ENCODE results near the gene PTPMT1. TPM values are rescaled to one million over a fixed set of nuclear protein-coding genes. Genes with fewer than 3 reads are reported as not detected.

The PTPMT1 gene
- total and polyA plus RNA-seq, 4 experiments from 2014 or later = 21.5 to 109 (median 45.1) TPM

DNA sequence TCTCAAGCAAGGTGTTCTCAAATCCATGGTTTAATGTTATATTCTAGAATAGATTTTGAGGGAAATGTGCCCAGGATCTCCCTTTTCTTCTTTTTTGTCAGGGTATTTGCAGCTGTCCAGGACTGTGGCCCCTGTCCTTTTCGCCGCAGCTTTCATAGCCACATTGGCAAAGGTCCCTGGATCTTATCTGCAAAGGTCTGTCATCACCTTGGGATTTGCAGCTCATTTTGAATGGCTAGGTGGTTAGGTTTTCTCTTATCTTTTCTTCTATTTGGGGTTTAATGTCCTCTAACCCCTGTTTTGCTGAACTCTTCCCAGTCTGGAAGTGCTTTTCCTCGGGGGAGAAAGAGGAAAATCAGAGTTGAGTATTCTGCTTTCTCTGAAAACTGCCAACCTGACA is 40.5 kb downstream of the PTPMT1 start:
- H3K36me3 ChIP-seq (ENCODE audit: insufficient read depth, low read length) = no peaks in the 10 kb centered on the region
- DNase-seq = no peak
- ChIA-PET CTCF (ENCODE audit: partially characterized antibody) (interaction anchor here (1.4 kb wide), 1 partner anchor 11 kb away, joined by 4 read pairs; no protein-coding TSS in a partner anchor), POLR2A (ENCODE audit: partially characterized antibody) (no interaction called here)
- no peaks in the 10 kb centered on the region for H3K4me1 ChIP-seq (ENCODE audit: insufficient read depth, low read length)
- H3K27ac ChIP-seq (ENCODE audit: low read depth, low read length) = no peak overlapping the region
- intact Hi-C loops (cut with micrococcal nuclease) = no loop called here
- H3K36me3 Mint-ChIP-seq = peaks cover 3 to 6% of the 10 kb centered on the region in 2 donors
- H3K9me3 Mint-ChIP-seq = peaks cover 0 to 2% (median 0%) of the 10 kb centered on the region in 8 donors
- no peak overlapping the region for H3K4me3 Mint-ChIP-seq
- no peaks in the 10 kb centered on the region for H3K27me3 Mint-ChIP-seq
- no peak overlapping the region for H3K27ac Mint-ChIP-seq
- no peaks in the 10 kb centered on the region for H3K27me3 ChIP-seq (ENCODE audit: insufficient read depth, low read length)
- H3K4me1 Mint-ChIP-seq = peaks cover 0 to 1% (median 0%) of the 10 kb centered on the region in 4 donors
- H3K4me3 ChIP-seq (ENCODE audit: low read length in 2 of 2) = no peak overlapping the region
- H3K9me3 ChIP-seq (ENCODE audit: control insufficient read depth in 1 of 2, low read length in 2 of 2) = no peaks in the 10 kb centered on the region

DNA sequence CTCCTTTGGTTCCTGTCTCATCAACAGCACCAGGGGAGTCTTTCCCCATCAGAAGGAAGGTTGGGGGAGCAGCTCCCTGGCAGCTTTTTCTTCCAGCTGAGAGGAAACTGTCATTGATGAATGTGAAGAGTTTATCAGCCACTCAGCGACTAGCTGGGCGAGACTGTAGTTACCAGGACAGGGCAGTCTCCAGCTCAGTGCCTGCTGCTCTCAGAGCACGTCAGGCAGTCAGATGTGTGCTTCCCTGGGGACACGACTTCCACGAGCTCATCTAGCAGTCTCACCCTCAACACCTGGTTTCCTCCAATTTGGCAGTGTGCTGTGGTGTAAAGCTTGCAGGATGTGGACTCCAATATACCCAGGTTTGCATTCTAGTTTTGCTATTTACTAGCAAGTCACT is 41.3 kb downstream of the PTPMT1 start:
- Mint-ChIP-seq H3K4me1 (peaks cover 0 to 1% (median 0%) of the 10 kb centered on the region in 4 donors), H3K9me3 (no peaks in the 10 kb centered on the region), H3K27ac (peak overlapping the region in 1 of 7 donors; percentile 48), H3K27me3 (no peaks in the 10 kb centered on the region), H3K36me3 (peaks cover 6% of the 10 kb centered on the region in 2 donors), H3K4me3 (no peak overlapping the region)
- Histone ChIP-seq H3K4me3 (ENCODE audit: low read length in 2 of 2) (no peak overlapping the region), H3K27me3 (ENCODE audit: insufficient read depth, low read length) (no peaks in the 10 kb centered on the region), H3K36me3 (ENCODE audit: insufficient read depth, low read length) (no peaks in the 10 kb centered on the region), H3K4me1 (ENCODE audit: insufficient read depth, low read length) (no peaks in the 10 kb centered on the region), H3K27ac (ENCODE audit: low read depth, low read length) (no peak overlapping the region), H3K9me3 (ENCODE audit: control insufficient read depth in 1 of 2, low read length in 2 of 2) (no peaks in the 10 kb centered on the region)
- POLR2A ChIA-PET (ENCODE audit: partially characterized antibody) = no interaction called here
- CTCF ChIA-PET (ENCODE audit: partially characterized antibody) = interaction anchor here (1.4 kb wide), 1 partner anchor 10 kb away, joined by 4 read pairs; no protein-coding TSS in a partner anchor
- intact Hi-C loops (cut with micrococcal nuclease) = no loop called here
- DNase-seq = no peak

DNA sequence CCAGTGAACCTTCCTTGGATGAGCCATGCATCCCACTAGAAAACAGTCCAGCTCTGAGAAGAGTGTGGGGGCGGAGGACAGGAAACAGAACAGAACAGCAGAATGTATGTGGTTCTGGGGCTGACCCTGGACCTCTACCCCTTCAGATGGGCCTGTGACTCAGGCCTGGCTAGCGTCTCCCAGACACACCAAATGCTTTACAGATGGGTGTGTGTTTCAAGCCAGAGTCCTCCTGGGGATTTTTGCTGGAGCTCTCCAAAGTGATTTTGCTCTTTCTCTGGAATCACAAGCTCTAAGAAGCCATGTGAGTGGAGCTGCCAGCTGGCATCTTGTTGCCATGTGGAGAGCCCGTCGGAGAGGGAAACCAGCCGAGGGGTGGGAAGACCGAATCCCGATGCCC is 42.0 kb downstream of the PTPMT1 start:
- Histone ChIP-seq H3K9me3 (ENCODE audit: control insufficient read depth in 1 of 2, low read length in 2 of 2) (no peaks in the 10 kb centered on the region), H3K27ac (ENCODE audit: low read depth, low read length) (no peak overlapping the region), H3K4me1 (ENCODE audit: insufficient read depth, low read length) (no peaks in the 10 kb centered on the region), H3K36me3 (ENCODE audit: insufficient read depth, low read length) (no peaks in the 10 kb centered on the region), H3K27me3 (ENCODE audit: insufficient read depth, low read length) (no peaks in the 10 kb centered on the region), H3K4me3 (ENCODE audit: low read length in 2 of 2) (no peak overlapping the region)
- DNase-seq = no peak
- POLR2A ChIA-PET (ENCODE audit: partially characterized antibody) = no interaction called here
- Mint-ChIP-seq H3K27me3 (no peaks in the 10 kb centered on the region), H3K4me1 (peaks cover 0 to 1% (median 0%) of the 10 kb centered on the region in 4 donors), H3K27ac (no peak overlapping the region), H3K9me3 (no peaks in the 10 kb centered on the region), H3K36me3 (peaks cover 6% of the 10 kb centered on the region in 2 donors), H3K4me3 (no peak overlapping the region)
- CTCF ChIA-PET (ENCODE audit: partially characterized antibody) = no interaction called here
- intact Hi-C loops (cut with micrococcal nuclease) = no loop called here

DNA sequence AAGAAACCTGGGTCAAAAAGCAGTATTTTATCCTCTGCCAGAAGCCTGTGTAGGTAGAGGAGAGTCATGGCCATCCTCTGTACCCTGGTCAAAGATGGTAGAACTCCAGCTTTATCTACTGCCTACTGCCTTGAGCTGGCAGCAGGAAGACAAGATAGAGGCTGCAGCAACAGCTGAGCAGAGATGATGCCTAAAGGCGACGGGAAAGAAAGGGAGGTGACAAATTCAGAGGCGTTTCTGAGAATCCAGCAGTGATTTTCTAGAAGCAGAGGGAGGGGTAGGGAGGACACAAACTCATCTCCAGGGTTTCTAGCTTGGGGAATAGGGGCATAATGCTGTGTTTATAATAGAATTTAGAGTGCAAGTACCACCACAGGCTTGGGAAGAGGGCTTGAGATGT is 44.3 kb downstream of the PTPMT1 start:
- H3K27ac ChIP-seq (ENCODE audit: low read depth, low read length) = no peak overlapping the region
- H3K4me3 ChIP-seq (ENCODE audit: low read length in 2 of 2) = no peak overlapping the region
- H3K27me3 ChIP-seq (ENCODE audit: insufficient read depth, low read length) = no peaks in the 10 kb centered on the region
- no peak for DNase-seq
- Mint-ChIP-seq H3K36me3 (peaks cover 6 to 9% of the 10 kb centered on the region in 2 donors), H3K9me3 (no peaks in the 10 kb centered on the region), H3K4me3 (no peak overlapping the region), H3K4me1 (peaks cover 0 to 1% (median 0%) of the 10 kb centered on the region in 4 donors), H3K27ac (no peak overlapping the region), H3K27me3 (no peaks in the 10 kb centered on the region)
- H3K9me3 ChIP-seq (ENCODE audit: control insufficient read depth in 1 of 2, low read length in 2 of 2) = no peaks in the 10 kb centered on the region
- CTCF ChIA-PET (ENCODE audit: partially characterized antibody) = interaction anchor here (0.7 kb wide), 1 partner anchor 423 kb away, joined by 3 read pairs; no protein-coding TSS in a partner anchor
- intact Hi-C loops (cut with micrococcal nuclease) = no loop called here
- no peaks in the 10 kb centered on the region for H3K36me3 ChIP-seq (ENCODE audit: insufficient read depth, low read length)
- POLR2A ChIA-PET (ENCODE audit: partially characterized antibody) = no interaction called here
- no peaks in the 10 kb centered on the region for H3K4me1 ChIP-seq (ENCODE audit: insufficient read depth, low read length)

DNA sequence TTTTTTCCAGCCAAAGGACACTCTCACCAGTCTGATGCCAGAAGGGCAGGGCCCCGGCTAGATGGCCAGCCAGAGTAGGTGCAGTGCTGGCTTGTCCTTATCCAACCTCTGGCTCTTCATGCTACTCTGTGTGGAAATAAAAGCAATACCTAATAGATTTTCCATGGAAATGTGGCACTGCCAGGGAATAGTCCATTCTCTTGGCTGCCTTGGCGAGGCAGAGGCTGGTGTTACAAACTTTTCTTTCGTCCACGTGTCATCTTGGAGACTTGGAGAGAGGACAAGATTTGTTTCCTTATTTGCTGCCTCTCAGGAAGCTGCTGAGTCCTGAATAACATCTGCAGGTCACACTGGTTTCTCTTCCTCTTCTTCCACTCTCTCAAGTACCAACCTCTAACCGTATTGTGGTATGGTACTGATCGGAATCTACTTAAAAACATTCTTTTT is 46.0 kb downstream of the PTPMT1 start:
- ChIA-PET CTCF (ENCODE audit: partially characterized antibody) (no interaction called here), POLR2A (ENCODE audit: partially characterized antibody) (no interaction called here)
- Histone ChIP-seq H3K4me3 (ENCODE audit: low read length in 2 of 2) (no peak overlapping the region), H3K27ac (ENCODE audit: low read depth, low read length) (no peak overlapping the region), H3K4me1 (ENCODE audit: insufficient read depth, low read length) (no peaks in the 10 kb centered on the region), H3K9me3 (ENCODE audit: control insufficient read depth in 1 of 2, low read length in 2 of 2) (no peaks in the 10 kb centered on the region), H3K36me3 (ENCODE audit: insufficient read depth, low read length) (no peaks in the 10 kb centered on the region), H3K27me3 (ENCODE audit: insufficient read depth, low read length) (no peaks in the 10 kb centered on the region)
- no peak for DNase-seq
- H3K27ac Mint-ChIP-seq = no peak overlapping the region
- H3K4me3 Mint-ChIP-seq = no peak overlapping the region
- peaks cover 0 to 9% of the 10 kb centered on the region in 2 donors for H3K36me3 Mint-ChIP-seq
- peaks cover 0 to 1% (median 0%) of the 10 kb centered on the region in 4 donors for H3K4me1 Mint-ChIP-seq
- H3K9me3 Mint-ChIP-seq = no peaks in the 10 kb centered on the region
- H3K27me3 Mint-ChIP-seq = no peaks in the 10 kb centered on the region
- intact Hi-C loops (cut with micrococcal nuclease) = no loop called here

DNA sequence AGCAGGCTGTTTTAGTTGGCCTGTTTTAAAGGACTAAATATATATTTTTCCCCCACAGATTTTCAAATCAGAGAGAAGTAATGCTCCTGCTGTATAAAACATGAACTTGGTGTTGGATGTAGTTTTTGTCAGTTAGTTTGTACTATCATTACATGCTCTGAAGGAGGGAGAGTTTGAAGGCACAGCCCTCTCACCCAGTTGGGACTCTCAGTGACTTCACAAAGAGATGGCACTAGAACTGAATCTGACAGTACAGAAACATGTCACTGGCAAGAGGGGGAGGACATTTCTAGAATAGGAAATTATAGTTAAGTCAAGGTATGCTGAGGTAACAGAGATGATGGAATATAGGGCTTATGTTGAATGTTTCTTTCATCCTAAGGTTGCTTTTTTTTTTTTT is 49.9 kb downstream of the PTPMT1 start:
- no peak overlapping the region for H3K27ac ChIP-seq (ENCODE audit: low read depth, low read length)
- no peaks in the 10 kb centered on the region for H3K4me1 ChIP-seq (ENCODE audit: insufficient read depth, low read length)
- DNase-seq = no peak
- no peaks in the 10 kb centered on the region for H3K9me3 Mint-ChIP-seq
- CTCF ChIA-PET (ENCODE audit: partially characterized antibody) = no interaction called here
- H3K4me3 Mint-ChIP-seq = no peak overlapping the region
- peaks cover 10 to 21% of the 10 kb centered on the region in 2 donors for H3K36me3 Mint-ChIP-seq
- POLR2A ChIA-PET (ENCODE audit: partially characterized antibody) = no interaction called here
- H3K9me3 ChIP-seq (ENCODE audit: control insufficient read depth in 1 of 2, low read length in 2 of 2) = no peaks in the 10 kb centered on the region
- peak overlapping the region in 2 of 7 donors; percentile 30 to 84 for H3K27ac Mint-ChIP-seq
- no peaks in the 10 kb centered on the region for H3K27me3 Mint-ChIP-seq
- no peaks in the 10 kb centered on the region for H3K4me1 Mint-ChIP-seq
- H3K36me3 ChIP-seq (ENCODE audit: insufficient read depth, low read length) = peaks cover under 1% of the 10 kb centered on the region
- H3K27me3 ChIP-seq (ENCODE audit: insufficient read depth, low read length) = no peaks in the 10 kb centered on the region
- no peak overlapping the region for H3K4me3 ChIP-seq (ENCODE audit: low read length in 2 of 2)
- intact Hi-C loops (cut with micrococcal nuclease) = no loop called here

DNA sequence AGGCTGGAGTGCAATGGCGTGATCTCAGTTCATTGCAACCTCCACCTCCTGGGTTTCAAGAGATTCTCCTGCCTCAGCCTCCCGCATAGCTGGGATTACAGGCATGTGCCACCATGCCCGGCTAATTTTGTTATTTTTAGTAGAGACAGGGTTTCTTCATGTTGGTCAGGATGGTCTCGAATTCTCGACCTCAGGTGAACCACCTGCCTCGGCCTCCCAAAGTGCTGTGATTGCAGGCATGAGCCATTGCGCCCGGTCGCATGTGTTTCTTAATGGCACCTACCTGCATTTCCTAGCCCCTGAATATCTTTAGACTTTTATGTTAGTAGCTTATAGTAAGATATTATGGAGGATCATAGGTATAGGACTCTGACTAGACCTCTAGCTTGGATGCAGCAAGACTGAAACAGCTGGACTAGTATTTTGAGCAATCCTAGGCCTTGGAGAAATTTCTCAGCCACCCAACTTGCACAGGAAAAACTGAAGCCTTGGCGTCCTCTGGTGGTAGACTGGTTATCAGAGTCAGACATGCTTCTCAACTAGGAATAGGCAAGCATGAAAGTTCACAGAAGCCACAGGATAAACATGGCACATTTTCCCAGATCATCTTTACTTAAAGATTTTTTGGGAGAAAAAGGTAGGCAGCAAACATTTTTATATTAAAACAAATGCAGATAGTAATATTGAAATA is 51.5 kb downstream of the PTPMT1 start:
- intact Hi-C loops (cut with micrococcal nuclease) = no loop called here
- DNase-seq = no peak
- no peaks in the 10 kb centered on the region for H3K4me1 Mint-ChIP-seq
- peaks cover 15 to 31% of the 10 kb centered on the region in 2 donors for H3K36me3 Mint-ChIP-seq
- Histone ChIP-seq H3K4me1 (ENCODE audit: insufficient read depth, low read length) (no peaks in the 10 kb centered on the region), H3K36me3 (ENCODE audit: insufficient read depth, low read length) (peaks cover 14% of the 10 kb centered on the region), H3K4me3 (ENCODE audit: low read length in 2 of 2) (no peak overlapping the region), H3K27me3 (ENCODE audit: insufficient read depth, low read length) (no peaks in the 10 kb centered on the region), H3K27ac (ENCODE audit: low read depth, low read length) (no peak overlapping the region), H3K9me3 (ENCODE audit: control insufficient read depth in 1 of 2, low read length in 2 of 2) (no peaks in the 10 kb centered on the region)
- no peak overlapping the region for H3K4me3 Mint-ChIP-seq
- H3K27me3 Mint-ChIP-seq = no peaks in the 10 kb centered on the region
- POLR2A ChIA-PET (ENCODE audit: partially characterized antibody) = no interaction called here
- CTCF ChIA-PET (ENCODE audit: partially characterized antibody) = interaction anchor here (1.3 kb wide), 1 partner anchor 11 kb away, joined by 4 read pairs; no protein-coding TSS in a partner anchor
- H3K27ac Mint-ChIP-seq = no peak overlapping the region
- no peaks in the 10 kb centered on the region for H3K9me3 Mint-ChIP-seq
